ENCODE data around the gene CTNNBIP1. TPM values are rescaled to one million over a fixed set of nuclear protein-coding genes. Genes with fewer than 3 reads are reported as not detected.

CTNNBIP1 gene
- total and polyA plus RNA-seq, 9 of the 15 experiments (the other 6 are each of a cell fraction or from before 2014, with no cell fraction given), result 0.65 to 29.2 (median 14.7) TPM

- TF ChIP-seq CBX3 (IDR thresholded peaks at IDR 0.05; ENCODE audit: borderline replicate concordance in 1 of 2, low read length in 2 of 2) (no peak), ZNF695 (CRISPR knock-in tag; IDR thresholded peaks at IDR 0.05) (no peak), TFAM (CRISPR knock-in tag; conservative IDR thresholded peaks at IDR 0.05) (no peak), SREBF1 (IDR thresholded peaks at IDR 0.05; ENCODE audit: borderline replicate concordance, low read depth, low read length) (no peak), ELF4 (CRISPR knock-in tag; IDR thresholded peaks at IDR 0.05) (peak; percentile 63; the same call in 1 of the 2 replicates), HMGN3 (IDR thresholded peaks at IDR 0.05; ENCODE audit: borderline replicate concordance, extremely low read depth, insufficient read length, low read depth, low read length) (no peak), TFAP4 (CRISPR knock-in tag; IDR thresholded peaks at IDR 0.05; ENCODE audit: borderline replicate concordance) (peak; percentile 90), LARP7 (IDR thresholded peaks at IDR 0.05) (no peak), SNAPC5 (CRISPR knock-in tag; IDR thresholded peaks at IDR 0.05) (no peak), POLR2G (IDR thresholded peaks at IDR 0.05; ENCODE audit: low read depth, low read length) (no peak), SRF (CRISPR knock-in tag; IDR thresholded peaks at IDR 0.05) (no peak), KDM2B (CRISPR knock-in tag; IDR thresholded peaks at IDR 0.05) (no peak), NR0B1 (IDR thresholded peaks at IDR 0.05; ENCODE audit: partially characterized antibody) (no peak), BRD4 (IDR thresholded peaks at IDR 0.05) (peak; percentile 89; the same call in 1 of the 2 replicates), ZEB2 (IDR thresholded peaks at IDR 0.05) (no peak), HDAC6 (IDR thresholded peaks at IDR 0.05; ENCODE audit: low read depth, low read length) (no peak), LEF1 (IDR thresholded peaks at IDR 0.05) (peak; percentile 86), BCL6 (CRISPR knock-in tag; IDR thresholded peaks at IDR 0.05) (0 out of 2 replicates have a peak, but pooled peaks have one; percentile 29), NCOR1 (IDR thresholded peaks at IDR 0.05) (peak; percentile 21; the same call in 1 of the 2 replicates), KLF13 (tag; IDR thresholded peaks at IDR 0.05; ENCODE audit: borderline replicate concordance, low read depth) (no peak), GATAD2A (IDR thresholded peaks at IDR 0.05) (no peak), FUS (optimal IDR thresholded peaks at IDR 0.05; ENCODE audit: low read depth, low read length) (no peak), ATF7 (IDR thresholded peaks at IDR 0.05) (peak; percentile 34; the same call in 1 of the 2 replicates), TCF3 (CRISPR knock-in tag; IDR thresholded peaks at IDR 0.05) (no peak), ZNF785 (CRISPR knock-in tag; IDR thresholded peaks at IDR 0.05) (no peak), TEAD4 (IDR thresholded peaks at IDR 0.05; ENCODE audit: low read length) (peak; percentile 37), TEAD4 (CRISPR knock-in tag; IDR thresholded peaks at IDR 0.05; ENCODE audit: borderline replicate concordance) (no peak), FOXA1 (IDR thresholded peaks at IDR 0.05; ENCODE audit: borderline replicate concordance) (no peak), ZNF668 (CRISPR knock-in tag; IDR thresholded peaks at IDR 0.05) (no peak)
Measured at GRCh38 chr1:9929431-9930385, 19.6 kb upstream of the CTNNBIP1 start (continued).
